HepG2 (cell line): ENCODE measurements around the gene CERT1. TPM values are rescaled to one million over a fixed set of nuclear protein-coding genes. Genes with fewer than 3 reads are reported as not detected.
A peak's percentile ranks its signal among the peaks of the same experiment; 100 is the strongest.

Experiments used
- ATAC-seq: fragments of 200-7000 bp; cut with Tn5 transposase; 3 replicates; pipeline ENCODE4 v1.9.1; 2020; ENCODE audit warnings: mild to moderate bottlenecking, moderate library complexity
- BruUV-seq: library from RNA; stranded (reverse); fragments of 400-500 nt; replicated peaks from 2 replicates; lab custom pipeline; 2021; lab: Mats Ljungman, UMichigan
- CTCF ChIA-PET: fragments of 300-600 bp; formaldehyde crosslinking; extraction: SDS; loops from one replicate; lab custom pipeline; 2021; ENCODE audit warnings: low total read pairs, inconsistent platforms, low intra/inter-chr PET ratio; lab: Yijun Ruan, JAX
- POLR2A ChIA-PET: fragments of 350-600 bp; sonication (Branson Sonifier 250); formaldehyde crosslinking; loops from one replicate; lab custom pipeline; 2020; ENCODE audit warnings: antibody characterized with exemption, inconsistent platforms; lab: Yijun Ruan, JAX
- DNase-seq: peaks from one replicate; pipeline ENCODE4 v3.0.0-alpha.2; 2015; ENCODE audit warnings: low spot score
- FAIRE-seq: peaks from 3 replicates; lab custom pipeline; 2011; peaks lifted over from hg19 to GRCh38; lab: Jason Lieb, UNC
- H2AFZ ChIP-seq: one replicate; pipeline ENCODE4 v1.6.1; 2011; ENCODE audit warnings: low read length, inconsistent platforms
- H3K27ac ChIP-seq: fragments of 300-600 bp; 3 replicates; pipeline ENCODE4 v1.8.0; 2011; ENCODE audit warnings: mixed run types, mild to moderate bottlenecking, mixed read lengths, low read length, inconsistent platforms; ENCODE audit not compliant: insufficient read depth; ENCODE audit errors: extremely low read length
- H3K27me3 ChIP-seq, 2 experiments: fragments of 200-600 bp in 1 of 2; 2 replicates in 1 of 2; 3 replicates in 1 of 2; pipeline versions ENCODE4 v1.6.0 to v1.8.0; 2011; ENCODE audit warnings: low read length in 2 of 2, mild to moderate bottlenecking in 2 of 2, moderate library complexity in 2 of 2, inconsistent platforms in 1 of 2; ENCODE audit not compliant: insufficient read depth in 2 of 2, control insufficient read depth in 1 of 2
- H3K36me3 ChIP-seq, 2 experiments: fragments of 200-600 bp in 1 of 2; replicated peaks in 1 of 2; 2 replicates in 1 of 2; 3 replicates in 1 of 2; pipeline versions ENCODE4 v1.5.1 to v1.8.0; 2011; ENCODE audit warnings: low read length in 2 of 2, inconsistent platforms in 1 of 2; ENCODE audit not compliant: insufficient read depth in 2 of 2, control insufficient read depth in 1 of 2
- H3K4me1 ChIP-seq: 2 replicates; pipeline ENCODE4 v1.5.1; 2012; ENCODE audit warnings: low read length, inconsistent platforms; ENCODE audit not compliant: insufficient read depth
- H3K4me2 ChIP-seq: 2 replicates; pipeline ENCODE4 v1.6.0; 2011; ENCODE audit warnings: low read depth, low read length, inconsistent platforms
- H3K4me3 ChIP-seq, 3 experiments: fragments of 200-600 bp in 1 of 3; sonication (generic), shearing (Covaris generic) in 1 of 3; replicated peaks in 1 of 3; 2 replicates each; pipeline ENCODE4 v1.5.1; 2011 to 2016; ENCODE audit warnings: low read length in 3 of 3, inconsistent platforms in 2 of 3, low read depth in 2 of 3, mild to moderate bottlenecking in 2 of 3, control low read depth in 1 of 3, mixed read lengths in 1 of 3; ENCODE audit not compliant: insufficient read depth in 1 of 3
- H3K79me2 ChIP-seq: one replicate; pipeline ENCODE4 v1.6.1; 2011; ENCODE audit warnings: low read length, inconsistent platforms; ENCODE audit not compliant: insufficient read depth
- H3K9ac ChIP-seq: 2 replicates; pipeline ENCODE4 v1.6.0; 2011; ENCODE audit warnings: mild to moderate bottlenecking, low read depth, low read length, inconsistent platforms; ENCODE audit not compliant: insufficient read depth
- H3K9me3 ChIP-seq: 2 replicates; pipeline ENCODE4 v1.5.1; 2012; ENCODE audit warnings: mild to moderate bottlenecking, low read length
- H4K20me1 ChIP-seq: 2 replicates; pipeline ENCODE4 v1.6.0; 2011; ENCODE audit warnings: inconsistent platforms, mild to moderate bottlenecking, low read length, moderate library complexity; ENCODE audit not compliant: insufficient read depth
- ATF7-NPFF ChIP-seq: sonication (generic); formaldehyde crosslinking; IDR thresholded peaks from 2 replicates; pipeline ENCODE4 v1.8.1; 2023; ENCODE audit warnings: mild to moderate bottlenecking, low read depth, missing genetic modification reagents, moderate library complexity
- ERF ChIP-seq: IDR thresholded peaks from 2 replicates; pipeline ENCODE4 v1.6.1; 2018; ENCODE audit warnings: missing biosample characterization, missing genetic modification reagents
- HES4 ChIP-seq: sonication (generic); formaldehyde crosslinking; IDR thresholded peaks from 2 replicates; pipeline ENCODE4 v1.9.0; 2021; ENCODE audit warnings: mild to moderate bottlenecking, missing genetic modification reagents, borderline replicate concordance
- IKZF5 ChIP-seq: IDR thresholded peaks from 2 replicates; pipeline ENCODE4 v1.6.1; 2018; ENCODE audit warnings: missing genetic modification reagents, mild to moderate bottlenecking, missing compliant biosample characterization
- SOX13 ChIP-seq, 3 experiments: fragments of 450-650 bp in 1 of 3; sonication (generic) in 1 of 3; formaldehyde crosslinking in 1 of 3; IDR thresholded peaks in 2 of 3; conservative IDR thresholded peaks in 1 of 3; 2 replicates each; pipeline versions ENCODE4 v1.5.0 to v1.6.1; 2016 to 2020; ENCODE audit warnings: antibody characterized with exemption in 1 of 3, mild to moderate bottlenecking in 1 of 3, missing compliant biosample characterization in 1 of 3, missing genetic modification reagents in 1 of 3, moderate library complexity in 1 of 3
- ZNF101 ChIP-seq: sonication (generic); formaldehyde crosslinking; IDR thresholded peaks from 2 replicates; pipeline ENCODE4 v1.4.0; 2020; ENCODE audit warnings: mild to moderate bottlenecking, low read depth, missing genetic modification reagents, borderline replicate concordance
- ZNF280D ChIP-seq: sonication (generic); formaldehyde crosslinking; IDR thresholded peaks from 2 replicates; pipeline ENCODE4 v1.5.1; 2020; ENCODE audit warnings: mild to moderate bottlenecking, missing genetic modification reagents
- ZNF550 ChIP-seq: sonication (generic); formaldehyde crosslinking; IDR thresholded peaks from 2 replicates; pipeline ENCODE4 v1.4.0; 2020; ENCODE audit warnings: mild to moderate bottlenecking, missing genetic modification reagents, borderline replicate concordance
- ZNF704 ChIP-seq: sonication (generic); formaldehyde crosslinking; IDR thresholded peaks from 2 replicates; pipeline ENCODE4 v1.8.1; 2023; ENCODE audit warnings: mild to moderate bottlenecking, inconsistent platforms, moderate library complexity, missing genetic modification reagents, borderline replicate concordance
- WGBS: methylation state at CpG from one replicate; pipeline ENCODE4 v1.1.6; 2017; ENCODE audit warnings: low lambda C conversion rate; 5-methylcytosine and 5-hydroxymethylcytosine counted together
- in situ Hi-C: cut with HindIII; loops from 2 replicates; pipeline ENCODE4 v1.10.0; 2017; ENCODE audit warnings: low pct_unique_long_range_greater_than_20kb; ENCODE audit not compliant: extremely low pct_ligation_motif_present
- intact Hi-C: fragments of 100-400 bp; cut with micrococcal nuclease; formaldehyde crosslinking; loops from one replicate; pipeline ENCODE4 v1.10.0; 2022; ENCODE audit not compliant: unreplicated experiment
- polyA plus RNA-seq, 8 experiments: library from polyadenylated mRNA; depleted of rRNA in 3 of 8; stranded (reverse) in 7 of 8; unstranded in 1 of 8; fragments of >200 nt; fragmentation: Illumina TruSeq in 4 of 8; extraction: Trizol in 4 of 8; gene quantifications; 2 replicates each; pipeline versions ENCODE4 v1.2.1 to v1.2.3, GENCODE V29; 2011 to 2016; ENCODE audit warnings: low read depth in 4 of 8, missing spikeins in 1 of 8, mixed read lengths in 1 of 8; ENCODE audit not compliant: insufficient read depth in 1 of 8
- total RNA-seq, 5 experiments: library from RNA; depleted of rRNA; stranded (reverse); fragments of >200 nt; fragmentation: Illumina TruSeq; extraction: Trizol; gene quantifications; 2 replicates each; pipeline ENCODE4 v1.2.3, GENCODE V29; 2016; ENCODE audit warnings: low read depth in 1 of 5
- TF ChIP-seq, protein P1 (sequence below): sonication (generic); formaldehyde crosslinking; IDR thresholded peaks from 2 replicates; pipeline ENCODE4 v1.4.0; 2020; ENCODE audit warnings: missing genetic modification reagents, borderline replicate concordance

Gene CERT1
- total and polyA plus RNA-seq, 2 of the 13 experiments (the other 11 are each of a cell fraction or from before 2014, with no cell fraction given), result 8.2 to 12.7 TPM

DNA sequence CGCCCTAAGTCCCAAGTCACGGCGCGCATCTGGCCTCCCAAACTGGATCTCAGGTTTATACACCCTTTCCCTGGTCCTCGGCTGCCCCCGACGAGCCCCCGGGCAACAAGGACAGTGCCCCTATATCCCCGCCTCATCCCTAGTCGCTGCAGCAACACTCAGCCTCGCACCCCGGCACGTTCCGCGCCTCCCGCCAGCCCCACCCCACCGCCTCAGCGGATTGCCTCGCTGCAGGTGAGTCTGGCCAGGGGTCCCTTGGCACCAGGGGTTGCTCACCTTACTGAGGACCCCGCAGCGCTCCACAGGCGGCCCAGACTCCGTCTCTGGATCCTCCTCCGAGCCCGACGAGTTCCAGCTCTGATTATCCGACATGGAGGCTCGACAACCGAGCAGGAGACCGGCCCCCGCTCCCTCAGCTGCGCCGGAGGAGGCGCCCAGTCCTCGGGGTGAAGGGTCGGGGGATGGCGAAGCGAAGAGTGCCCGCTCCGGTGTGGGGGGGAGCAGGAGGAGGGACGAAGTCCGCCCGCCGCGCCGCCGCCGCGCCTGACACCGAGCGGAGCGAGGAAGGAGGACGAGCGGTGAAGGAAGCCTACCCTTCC lies 494 bp downstream of the CERT1 start:
- no peaks in the 10 kb centered on the region for H3K36me3 ChIP-seq
- peaks cover 43% of the 10 kb centered on the region for H3K4me1 ChIP-seq
- ATAC-seq, result peak; percentile 67
- no peak for FAIRE-seq
- in situ Hi-C loops, result loop anchor here (25.0 kb wide), 1 partner anchor 824 kb away; the partner anchor contains the start of gene HEXB
- no peaks in the 10 kb centered on the region for H3K9me3 ChIP-seq
- intact Hi-C loops, result loop anchor here (10.0 kb wide), 1 partner anchor 174 kb away; no protein-coding TSS in a partner anchor
- 2% methylated on average over 12 of the region's 54 CpGs for WGBS
- POLR2A ChIA-PET, result interaction anchor here (1.2 kb wide), 1 partner anchor 174 kb away, joined by 7 read pairs; the partner anchor contains the start of gene HMGCR
- peak overlapping the region; percentile 87 for H3K9ac ChIP-seq
- H4K20me1 ChIP-seq, result peaks cover 19% of the 10 kb centered on the region
- H3K4me3 ChIP-seq, result peak overlapping the region; percentile 88 to 96 (median 89)
- TSS peak; percentile 58 for BruUV-seq
- H3K4me2 ChIP-seq, result peak overlapping the region; percentile 75
- H2AFZ ChIP-seq, result no peak overlapping the region
- CTCF ChIA-PET, result no interaction called here
- peak overlapping the region; percentile 83 for H3K27ac ChIP-seq
- H3K27me3 ChIP-seq, result no peaks in the 10 kb centered on the region; a peak in 1 of 5 replicates
- H3K79me2 ChIP-seq, result peaks cover 65% of the 10 kb centered on the region
- peak; percentile 3 for DNase-seq
- TF ChIP-seq IKZF5 (CRISPR knock-in tag) (peak; percentile 9; the same call in 1 of the 2 replicates), ZNF550 (0 out of 2 replicates have a peak, but pooled peaks have one; percentile 11), ERF (peak; percentile 24; the same call in 1 of the 2 replicates), ZNF101 (CRISPR knock-in tag) (no peak), HES4 (CRISPR knock-in tag) (peak; percentile 29; the same call in 1 of the 2 replicates), ZNF704 (CRISPR knock-in tag) (peak; percentile 30; the same call in 1 of the 2 replicates), ATF7-NPFF (CRISPR knock-in tag) (peak; percentile 63), SOX13 (IDR thresholded peaks at IDR 0.05) (no peak), SOX13 (CRISPR knock-in tag; conservative IDR thresholded peaks at IDR 0.05 in 1 of 2, IDR thresholded peaks at IDR 0.05 in 1 of 2) (0 out of 4 replicates have a peak, but pooled peaks have one; percentile 34 to 40), ZNF280D (0 out of 2 replicates have a peak, but pooled peaks have one; percentile 64)
- TF ChIP-seq, protein P1, sequence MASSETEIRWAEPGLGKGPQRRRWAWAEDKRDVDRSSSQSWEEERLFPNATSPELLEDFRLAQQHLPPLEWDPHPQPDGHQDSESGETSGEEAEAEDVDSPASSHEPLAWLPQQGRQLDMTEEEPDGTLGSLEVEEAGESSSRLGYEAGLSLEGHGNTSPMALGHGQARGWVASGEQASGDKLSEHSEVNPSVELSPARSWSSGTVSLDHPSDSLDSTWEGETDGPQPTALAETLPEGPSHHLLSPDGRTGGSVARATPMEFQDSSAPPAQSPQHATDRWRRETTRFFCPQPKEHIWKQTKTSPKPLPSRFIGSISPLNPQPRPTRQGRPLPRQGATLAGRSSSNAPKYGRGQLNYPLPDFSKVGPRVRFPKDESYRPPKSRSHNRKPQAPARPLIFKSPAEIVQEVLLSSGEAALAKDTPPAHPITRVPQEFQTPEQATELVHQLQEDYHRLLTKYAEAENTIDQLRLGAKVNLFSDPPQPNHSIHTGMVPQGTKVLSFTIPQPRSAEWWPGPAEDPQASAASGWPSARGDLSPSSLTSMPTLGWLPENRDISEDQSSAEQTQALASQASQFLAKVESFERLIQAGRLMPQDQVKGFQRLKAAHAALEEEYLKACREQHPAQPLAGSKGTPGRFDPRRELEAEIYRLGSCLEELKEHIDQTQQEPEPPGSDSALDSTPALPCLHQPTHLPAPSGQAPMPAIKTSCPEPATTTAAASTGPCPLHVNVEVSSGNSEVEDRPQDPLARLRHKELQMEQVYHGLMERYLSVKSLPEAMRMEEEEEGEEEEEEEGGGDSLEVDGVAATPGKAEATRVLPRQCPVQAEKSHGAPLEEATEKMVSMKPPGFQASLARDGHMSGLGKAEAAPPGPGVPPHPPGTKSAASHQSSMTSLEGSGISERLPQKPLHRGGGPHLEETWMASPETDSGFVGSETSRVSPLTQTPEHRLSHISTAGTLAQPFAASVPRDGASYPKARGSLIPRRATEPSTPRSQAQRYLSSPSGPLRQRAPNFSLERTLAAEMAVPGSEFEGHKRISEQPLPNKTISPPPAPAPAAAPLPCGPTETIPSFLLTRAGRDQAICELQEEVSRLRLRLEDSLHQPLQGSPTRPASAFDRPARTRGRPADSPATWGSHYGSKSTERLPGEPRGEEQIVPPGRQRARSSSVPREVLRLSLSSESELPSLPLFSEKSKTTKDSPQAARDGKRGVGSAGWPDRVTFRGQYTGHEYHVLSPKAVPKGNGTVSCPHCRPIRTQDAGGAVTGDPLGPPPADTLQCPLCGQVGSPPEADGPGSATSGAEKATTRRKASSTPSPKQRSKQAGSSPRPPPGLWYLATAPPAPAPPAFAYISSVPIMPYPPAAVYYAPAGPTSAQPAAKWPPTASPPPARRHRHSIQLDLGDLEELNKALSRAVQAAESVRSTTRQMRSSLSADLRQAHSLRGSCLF (CRISPR knock-in tag), result no peak
